GM21515 (cell line): ENCODE measurements around the gene MTARC1.

Experiments used
- ATAC-seq: cut with Tn5 transposase; IDR thresholded peaks from one replicate; pipeline ENCODE4 v1.9.1; 2021; ENCODE audit not compliant: unreplicated experiment

MTARC1 gene

DNA sequence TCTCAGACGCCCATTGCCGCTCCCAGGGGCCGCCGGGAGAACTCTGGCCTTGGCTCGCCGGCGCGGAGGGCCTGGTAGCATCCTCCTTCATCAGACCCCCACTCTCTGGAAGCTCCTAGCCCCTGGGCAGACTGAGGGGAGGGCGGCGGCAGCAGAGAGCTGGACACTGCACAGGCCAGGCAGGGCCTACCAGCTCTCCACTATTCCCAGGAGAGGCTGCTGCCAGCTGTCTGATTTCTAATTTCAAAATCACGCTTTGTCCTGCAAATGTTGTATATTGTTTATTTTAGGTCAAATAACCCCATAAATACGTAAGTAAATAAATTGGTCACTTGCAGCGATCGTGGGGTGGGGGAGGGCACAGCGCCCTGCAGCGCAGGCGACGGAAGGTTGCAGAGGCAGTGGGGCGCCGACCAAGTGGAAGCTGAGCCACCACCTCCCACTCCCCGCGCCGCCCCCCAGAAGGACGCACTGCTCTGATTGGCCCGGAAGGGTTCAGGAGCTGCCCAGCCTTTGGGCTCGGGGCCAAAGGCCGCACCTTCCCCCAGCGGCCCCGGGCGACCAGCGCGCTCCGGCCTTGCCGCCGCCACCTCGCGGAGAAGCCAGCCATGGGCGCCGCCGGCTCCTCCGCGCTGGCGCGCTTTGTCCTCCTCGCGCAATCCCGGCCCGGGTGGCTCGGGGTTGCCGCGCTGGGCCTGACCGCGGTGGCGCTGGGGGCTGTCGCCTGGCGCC is at the start of gene MTARC1:
MTARC1 (plus strand) TSS at position 577 of the 732 bp plus-strand sequence; CDS start at position 609, 32 bp downstream.
- peak; percentile 88 for ATAC-seq

DNA sequence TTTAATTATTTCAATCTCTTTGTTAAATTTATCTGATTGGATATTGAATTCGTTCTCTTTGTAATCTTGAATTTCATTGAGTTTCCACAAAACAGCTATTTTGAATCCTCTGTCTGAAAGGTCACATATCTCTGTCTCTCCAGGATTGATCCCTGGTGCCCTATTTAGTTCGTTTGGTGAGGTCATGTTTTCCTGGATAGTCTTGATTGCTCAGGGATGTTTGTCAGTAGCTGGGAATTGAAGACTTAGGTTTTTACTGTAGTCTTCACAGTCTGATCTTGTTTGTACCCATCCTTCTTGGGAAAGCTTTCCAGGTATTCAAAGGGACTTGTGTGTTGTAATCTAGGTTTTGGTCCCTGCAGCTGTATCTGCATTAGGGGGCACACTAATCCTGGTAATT is 45.4 kb upstream of the MTARC1 start:
- no peak for ATAC-seq

GRCh38 chr1:220741825-220742224 is 44.9 kb upstream of the MTARC1 start:
- no peak for ATAC-seq

DNA sequence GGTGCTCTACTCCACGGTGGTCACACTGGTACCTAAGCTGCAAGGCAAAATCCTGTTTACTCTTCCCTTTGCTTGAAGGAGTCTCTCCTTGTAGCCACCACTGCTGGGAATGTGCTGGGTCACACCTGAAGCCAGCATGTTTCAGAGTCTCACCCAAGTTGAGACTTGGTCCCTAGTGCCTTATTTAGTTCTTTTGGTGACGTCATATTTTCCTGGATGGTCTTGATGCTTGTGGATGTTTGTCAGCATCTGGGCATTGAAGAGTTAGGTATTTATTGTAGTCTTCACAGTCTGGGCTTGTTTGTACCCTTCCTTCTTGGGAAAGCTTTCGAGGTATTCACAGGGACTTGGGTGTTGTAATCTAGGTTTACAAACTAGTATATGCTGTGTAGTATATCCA is 44.2 kb upstream of the MTARC1 start:
- ATAC-seq = no peak

DNA sequence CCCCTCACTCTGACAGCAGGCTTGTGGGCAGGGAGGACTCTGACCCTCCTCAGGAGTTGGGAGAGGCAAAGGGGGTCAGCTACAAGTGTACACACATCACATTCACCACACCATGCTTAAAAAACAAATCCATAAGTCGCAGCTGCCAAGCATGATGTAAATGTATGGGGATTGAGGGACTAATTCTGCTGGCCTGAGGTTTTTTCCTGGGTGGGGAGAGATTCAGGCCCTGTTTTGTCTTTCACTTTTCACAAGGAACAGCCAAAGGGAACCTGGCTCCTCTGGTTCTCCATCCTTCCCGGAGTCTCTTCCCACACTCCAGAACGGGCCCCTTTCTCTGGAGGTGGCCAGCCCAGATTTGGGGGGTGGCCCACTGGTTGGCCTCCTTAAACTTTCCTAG is 39.9 kb upstream of the MTARC1 start:
- no peak for ATAC-seq

DNA sequence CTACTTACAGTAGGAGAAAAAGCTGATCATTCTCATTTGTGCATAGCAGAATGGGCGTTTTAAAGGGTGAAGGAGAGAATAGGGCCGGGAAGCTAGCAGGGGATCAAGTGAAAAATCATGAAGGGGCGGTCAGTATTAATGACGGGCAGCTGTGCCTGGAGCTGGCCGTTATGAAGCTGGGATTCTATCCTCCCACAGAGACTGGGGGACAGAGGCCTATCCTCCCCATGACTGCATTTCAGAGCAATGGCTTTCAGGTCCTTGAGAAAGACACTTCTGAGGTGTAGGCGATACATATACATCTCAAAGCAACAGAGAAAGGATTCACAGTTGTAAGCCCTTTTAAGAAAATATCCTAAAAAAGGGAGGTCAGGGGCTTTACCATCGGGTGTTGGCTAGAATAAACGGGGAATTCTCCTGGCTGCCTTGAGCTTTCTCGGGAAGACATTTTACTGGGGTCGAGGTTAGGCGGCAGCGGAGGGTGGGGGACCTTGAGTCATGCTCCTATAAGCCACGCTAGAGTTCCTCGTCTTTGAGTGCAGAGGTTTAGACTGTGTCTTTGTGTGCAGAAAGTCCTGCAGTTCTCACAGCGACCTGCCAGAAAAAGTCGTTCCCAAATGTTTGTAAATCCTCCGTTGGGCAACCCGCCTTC is 39.1 kb upstream of the MTARC1 start:
- ATAC-seq = peak; percentile 11

GRCh38 chr1:220748089-220748934 is 38.4 kb upstream of the MTARC1 start, which contains the start of gene MTARC2:
Gene MTARC2 (plus strand): TSS chr1:220748322. CDS start chr1:220748532, 210 bp downstream.
- ATAC-seq = peak; percentile 95

DNA sequence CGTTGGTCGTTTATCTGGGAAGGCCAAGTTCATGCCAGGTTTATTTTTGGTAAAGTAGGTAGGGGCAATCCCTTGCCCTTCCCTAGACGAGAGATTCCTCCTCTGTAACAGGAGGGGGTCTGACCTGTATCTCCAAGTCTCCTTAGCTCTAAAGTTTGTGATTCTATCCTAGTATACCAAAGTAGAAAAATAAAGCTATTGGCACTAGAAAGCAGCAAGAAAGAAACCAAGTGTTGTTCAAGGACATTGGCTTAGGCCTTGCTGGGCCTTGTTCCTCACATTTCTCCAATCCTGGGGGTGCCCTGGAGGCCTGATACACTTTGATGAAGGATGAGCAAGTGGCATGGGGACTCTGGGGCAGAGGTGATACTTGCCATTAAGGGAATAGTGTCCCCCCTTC is 37.8 kb upstream of the MTARC1 start:
- ATAC-seq = no peak

DNA sequence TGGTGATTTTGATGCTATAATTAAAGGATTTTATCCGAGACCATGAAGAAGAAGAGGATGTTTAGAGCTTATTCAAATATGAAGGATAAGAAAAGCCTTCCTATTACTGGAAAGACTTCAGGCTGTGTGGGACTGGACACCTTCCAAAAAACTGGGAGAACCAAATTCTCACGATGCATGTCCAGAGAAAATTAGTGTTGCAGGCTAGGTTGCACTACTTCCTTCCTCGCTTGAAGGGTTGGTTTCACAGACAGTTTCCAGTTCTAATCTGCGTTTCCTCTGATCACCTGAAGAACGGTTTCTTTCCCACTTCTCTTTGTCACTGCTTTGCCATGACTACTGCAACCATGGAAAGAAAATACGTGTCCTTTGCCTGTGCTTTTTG is 36.6 kb upstream of the MTARC1 start:
- no peak for ATAC-seq

DNA sequence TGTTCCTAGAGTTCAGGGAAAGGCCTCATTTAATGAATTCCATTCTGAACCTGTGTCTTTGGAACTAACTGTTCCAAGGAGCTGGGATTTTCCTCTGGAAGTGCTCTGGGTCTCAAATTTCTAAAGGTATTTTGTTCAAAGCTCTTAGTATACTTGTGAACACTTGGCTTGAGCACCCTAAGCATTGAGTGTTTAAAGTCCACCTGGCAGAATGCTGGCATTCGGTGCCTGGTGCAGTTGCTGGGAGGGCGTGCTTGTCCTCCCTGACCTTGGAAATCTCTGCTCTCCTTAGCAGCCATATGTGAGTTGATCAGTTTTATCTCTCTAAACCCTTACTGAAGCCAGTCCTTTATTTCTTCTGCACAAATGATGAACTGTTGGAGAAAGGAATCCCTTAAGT is 35.6 kb upstream of the MTARC1 start:
- no peak for ATAC-seq

- ATAC-seq = no peak
These were observed 32.3 kb upstream of the MTARC1 start for GRCh38 chr1:220754212-220754917.

- ATAC-seq = no peak
These were observed 31.8 kb upstream of the MTARC1 start for GRCh38 chr1:220754918-220755295.

DNA sequence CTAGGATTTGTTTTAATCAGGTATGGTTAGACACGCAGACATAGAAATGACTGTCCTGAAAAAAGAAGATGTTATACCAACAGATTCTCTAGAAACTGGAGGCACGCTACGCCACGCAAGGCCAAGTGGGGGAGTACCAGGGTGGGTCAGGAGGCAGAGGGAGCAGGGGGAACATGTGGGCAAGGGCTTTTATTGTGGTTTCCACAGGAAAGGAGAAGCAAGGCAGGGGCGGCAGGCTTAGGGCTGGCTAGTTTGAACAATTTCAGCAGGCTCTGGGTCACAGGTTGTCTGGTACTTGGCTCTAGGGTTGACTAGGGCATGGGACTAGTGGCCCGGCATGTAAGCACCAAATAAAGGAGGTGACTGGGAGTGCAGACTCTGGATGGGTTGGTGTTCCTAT is 31.4 kb upstream of the MTARC1 start:
- ATAC-seq = no peak

- no peak for ATAC-seq
These were observed 29.3 kb upstream of the MTARC1 start for GRCh38 chr1:220757441-220757840.

DNA sequence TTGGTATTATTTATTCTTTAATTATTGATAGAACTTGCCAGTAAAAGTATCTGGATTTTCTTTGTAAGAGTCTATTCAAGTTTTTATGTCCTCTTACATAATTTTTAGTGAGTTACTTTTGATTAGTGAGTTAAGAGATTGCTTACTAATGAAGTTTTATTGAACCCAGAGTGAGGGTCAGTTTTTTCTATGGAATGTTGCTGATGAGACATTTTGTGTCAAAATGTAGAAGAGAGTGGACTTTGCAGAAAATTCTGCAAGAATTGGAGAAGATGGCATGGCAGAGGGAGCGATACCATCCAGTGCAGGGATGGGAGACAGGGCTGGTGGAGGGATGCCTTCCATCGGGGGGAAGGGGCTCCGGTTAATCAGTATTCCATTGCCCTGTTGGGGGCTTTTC is 27.6 kb upstream of the MTARC1 start:
- no peak for ATAC-seq

DNA sequence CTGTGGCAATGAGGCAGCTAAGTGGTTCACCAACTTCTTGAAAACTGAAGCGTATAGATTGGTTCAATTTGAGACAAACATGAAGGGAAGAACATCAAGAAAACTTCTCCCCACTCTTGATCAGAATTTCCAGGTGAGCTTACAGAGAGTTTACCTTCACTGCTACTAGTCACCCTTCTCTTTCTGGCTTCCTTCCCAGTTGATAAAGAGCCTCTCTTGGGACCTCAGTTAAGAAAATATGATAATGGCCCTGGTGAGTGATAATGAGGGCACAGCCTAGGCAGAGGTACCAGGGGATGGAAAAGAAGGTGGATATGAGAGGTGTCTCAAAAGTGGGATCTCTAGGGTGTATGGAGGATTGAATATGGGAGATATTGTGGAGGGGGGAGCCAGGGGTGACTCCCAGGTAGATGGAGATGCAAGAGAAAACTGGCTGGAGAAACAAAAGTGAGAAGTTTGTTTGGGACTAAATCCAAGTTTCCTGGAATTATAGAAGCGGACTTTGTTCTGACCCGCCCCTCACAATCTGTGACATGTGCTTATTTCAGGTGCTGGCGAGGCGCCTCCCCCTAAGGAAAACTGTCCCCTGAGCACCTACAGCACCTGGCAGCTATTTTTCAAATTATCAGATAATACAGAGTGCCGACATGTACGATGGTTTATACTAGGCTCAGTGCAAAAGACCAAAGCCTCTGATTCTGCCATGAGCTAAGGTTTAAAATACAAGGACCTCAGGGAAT is 24.9 kb upstream of the MTARC1 start:
- no peak for ATAC-seq

DNA sequence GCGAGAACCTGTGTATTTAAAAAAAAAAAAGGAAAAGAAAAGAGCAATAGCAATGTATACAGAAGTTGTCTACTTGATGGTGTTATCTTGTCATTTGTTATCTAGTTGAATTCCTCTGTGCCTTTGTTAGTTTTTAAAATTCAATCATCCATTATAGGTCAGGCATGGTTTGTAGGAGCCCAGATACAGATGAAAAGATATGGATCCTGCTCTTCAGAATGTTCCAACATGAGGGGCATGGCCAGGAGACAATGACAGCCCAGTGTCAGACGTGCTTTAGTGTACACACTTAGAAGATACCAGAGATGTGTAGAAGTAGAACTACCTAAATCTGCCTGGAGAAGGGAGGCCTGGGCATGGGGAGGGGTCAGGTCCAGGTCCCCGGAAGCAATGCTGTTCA is 22.0 kb upstream of the MTARC1 start:
- ATAC-seq = no peak

GRCh38 chr1:220767312-220768125 is 19.2 kb upstream of the MTARC1 start:
- ATAC-seq = no peak

GRCh38 chr1:220768126-220768601 is 18.5 kb upstream of the MTARC1 start:
- no peak for ATAC-seq
